Inferior parietal cortex (tissue), 1 donor: Measurements from ENCODE around the gene DCBLD2.
"Not testable (repeated sequence)": the region's sequence is repeated elsewhere in the genome, so short reads cannot be mapped to it uniquely, and the experiment has no call there.

Experiments
- DNase-seq: peaks from one replicate; pipeline ENCODE4 v3.0.0-alpha.2; 2016; ENCODE audit errors: extremely low spot score

DCBLD2 gene

DNA sequence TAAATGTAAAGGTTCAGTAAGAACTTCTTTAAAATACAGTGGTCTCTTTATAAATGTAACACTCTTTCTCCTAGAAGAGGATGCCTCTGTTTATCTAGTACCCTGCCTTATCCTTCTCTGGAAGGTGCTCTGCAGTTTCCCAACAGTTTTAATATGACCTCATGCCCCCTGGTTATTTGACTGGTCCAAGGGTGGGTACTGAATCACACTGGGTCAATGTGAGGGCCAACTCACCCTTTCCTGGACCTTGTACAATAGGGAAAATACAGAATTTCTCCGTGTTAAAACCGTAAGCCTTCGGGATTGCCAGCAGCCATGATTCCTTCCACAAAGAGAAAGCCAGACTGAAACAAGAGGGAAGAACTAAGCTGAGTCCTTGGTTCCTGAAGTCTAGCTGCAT lies 9.2 kb downstream of the DCBLD2 start:
- DNase-seq = no peak

GRCh38 chr3:98890965-98891910 lies 10.3 kb downstream of the DCBLD2 start:
- no peak for DNase-seq

DNA sequence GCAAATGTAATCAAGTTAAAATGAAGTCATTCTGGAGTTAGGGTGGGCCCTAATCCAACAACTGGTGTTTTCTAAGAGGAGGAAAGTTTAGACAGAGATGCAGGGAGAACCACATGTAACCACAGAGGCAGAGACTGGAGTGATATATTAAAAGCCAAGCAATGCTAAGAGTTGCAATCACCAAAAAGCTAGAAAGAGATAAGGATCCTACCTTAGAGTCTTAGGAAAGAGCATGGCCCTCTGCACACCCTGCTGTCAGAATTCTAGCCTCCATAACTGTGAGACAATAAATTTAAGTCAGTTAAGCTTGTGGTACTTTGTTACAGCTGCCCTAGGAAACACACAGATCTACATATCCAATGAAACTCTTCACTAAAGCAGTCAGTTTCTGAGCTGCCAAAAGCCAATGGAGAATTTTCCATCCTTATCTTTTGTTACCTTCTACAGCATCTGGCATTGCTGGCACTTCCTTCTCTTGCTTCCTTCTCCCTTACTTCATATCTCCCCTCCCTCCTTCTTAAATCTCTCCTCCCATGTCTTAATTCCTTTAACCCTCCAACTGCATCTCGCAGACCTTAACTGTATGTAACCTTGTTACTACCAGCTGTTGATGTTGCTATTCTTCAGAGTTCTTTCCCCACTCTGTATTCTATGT lies 11.2 kb downstream of the DCBLD2 start:
- no peak for DNase-seq

GRCh38 chr3:98887684-98888083 lies 13.8 kb downstream of the DCBLD2 start:
- DNase-seq = no peak

- no peak for DNase-seq
Measured at GRCh38 chr3:98886525-98886924, 15.0 kb downstream of the DCBLD2 start.

DNA sequence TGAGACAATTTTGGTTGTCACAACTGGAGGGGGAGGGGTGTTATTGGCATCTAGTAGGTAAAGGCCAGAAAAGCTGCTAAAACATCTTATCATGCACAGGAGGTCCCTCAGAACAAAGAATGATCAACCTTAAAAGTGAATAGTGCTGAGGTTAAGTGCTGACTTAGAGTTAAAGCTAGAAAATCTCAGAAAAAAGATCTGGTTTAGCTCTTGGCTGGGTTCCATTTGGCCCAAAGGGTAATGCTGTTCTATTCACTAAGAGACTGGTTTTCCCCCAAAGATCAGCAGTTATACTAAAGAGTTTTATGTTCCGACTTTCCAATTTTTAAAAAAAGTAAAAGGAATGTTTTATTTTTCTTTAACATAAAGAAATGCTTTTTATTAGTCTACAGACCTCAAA lies 15.6 kb downstream of the DCBLD2 start:
- no peak for DNase-seq

- no peak for DNase-seq
Measured at GRCh38 chr3:98884675-98885371, 16.7 kb downstream of the DCBLD2 start.

GRCh38 chr3:98882614-98883333 lies 18.7 kb downstream of the DCBLD2 start:
- DNase-seq = not testable (repeated sequence)

- DNase-seq = no peak
Measured at GRCh38 chr3:98877132-98877531, 24.4 kb downstream of the DCBLD2 start.

- no peak for DNase-seq
Measured at GRCh38 chr3:98875535-98875934, 26.0 kb downstream of the DCBLD2 start.

DNA sequence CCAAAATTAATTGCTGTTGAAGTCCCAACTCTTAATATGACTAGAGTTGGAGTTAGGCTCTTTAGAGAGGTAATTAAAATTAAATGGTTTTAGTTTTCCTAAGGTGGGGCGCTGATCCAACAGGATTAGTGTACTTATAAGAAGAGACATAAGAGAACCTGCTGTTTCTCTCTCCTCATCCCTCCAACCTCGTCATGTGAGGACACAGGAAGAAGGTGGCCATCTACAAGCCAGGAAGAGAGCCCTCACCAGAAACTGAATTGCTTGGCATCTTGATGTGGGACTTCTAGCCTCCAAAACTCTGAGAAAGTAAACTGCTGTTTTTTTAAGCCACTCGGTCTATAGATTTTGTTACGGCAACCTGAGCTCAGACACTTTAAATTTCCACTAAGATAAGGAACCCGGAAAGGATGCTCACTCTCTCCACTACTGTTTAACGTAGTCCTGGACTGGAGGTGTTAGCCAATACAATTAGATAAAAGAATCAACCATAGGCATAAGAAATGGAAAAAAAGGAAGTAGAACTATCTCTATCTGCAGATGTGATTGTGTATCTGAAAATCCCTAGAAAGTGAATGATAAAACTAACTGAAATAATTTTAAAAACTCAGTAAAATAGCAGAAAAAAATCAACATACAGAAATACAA lies 26.8 kb downstream of the DCBLD2 start:
- DNase-seq = no peak

DNA sequence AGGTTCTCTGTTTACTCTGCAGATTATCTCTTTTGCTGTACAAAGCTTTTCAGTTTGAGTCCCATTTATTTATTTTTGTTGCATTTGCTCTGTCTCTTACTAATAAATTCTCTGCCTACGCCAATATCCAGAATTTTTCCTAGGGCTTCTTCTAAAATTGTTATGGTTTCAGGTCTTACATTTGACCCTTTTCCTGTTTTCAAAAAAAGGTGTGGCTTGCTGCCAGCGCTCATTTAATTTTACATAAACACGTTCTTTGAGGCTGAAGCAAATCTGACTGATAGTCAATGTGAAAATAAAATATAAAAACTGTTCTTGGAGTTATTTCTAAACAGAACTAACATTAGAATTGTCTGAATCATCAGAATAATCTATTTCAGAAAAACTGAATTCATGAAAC lies 32.1 kb downstream of the DCBLD2 start:
- DNase-seq = no peak

GRCh38 chr3:98857971-98858370 lies 43.5 kb downstream of the DCBLD2 start:
- not testable (repeated sequence) for DNase-seq

DNA sequence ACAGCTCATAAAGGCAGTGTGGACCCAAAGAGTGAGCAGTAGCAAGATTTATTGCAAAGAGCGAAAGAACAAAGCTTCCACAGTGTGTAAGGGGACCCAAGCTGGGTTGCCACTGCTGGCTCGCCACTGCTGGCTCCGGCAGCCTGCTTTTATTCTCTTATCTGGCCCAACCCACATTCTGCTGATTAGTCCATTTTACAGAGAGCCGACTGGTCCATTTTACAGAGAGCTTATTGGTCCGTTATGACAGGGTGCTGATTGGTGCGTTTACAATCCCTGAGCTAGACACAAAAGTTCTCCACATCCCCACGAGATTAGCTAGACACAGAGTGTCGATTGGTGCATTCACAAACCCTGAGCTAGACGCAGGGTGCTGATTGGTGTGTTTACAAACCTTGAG lies 44.2 kb downstream of the DCBLD2 start:
- not testable (repeated sequence) for DNase-seq

DNA sequence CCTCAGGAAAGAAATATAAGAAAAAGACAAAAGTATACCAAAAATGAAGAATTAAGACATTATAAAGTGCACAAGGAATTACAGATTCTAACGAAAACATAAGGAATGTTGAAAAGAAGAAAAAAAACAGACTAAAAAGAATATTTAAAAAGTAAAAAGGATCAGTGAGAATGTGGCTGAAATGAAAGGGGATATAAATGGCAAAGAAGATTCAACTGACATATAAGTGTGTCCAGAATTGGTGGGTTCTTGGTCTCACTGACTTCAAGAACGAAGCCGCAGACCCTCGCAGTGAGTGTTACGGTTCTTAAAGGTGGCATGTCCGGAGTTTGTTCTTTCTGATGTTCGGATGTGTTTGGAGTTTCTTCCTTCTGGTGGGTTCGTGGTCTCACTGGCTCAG lies 44.8 kb downstream of the DCBLD2 start:
- no peak for DNase-seq

GRCh38 chr3:98855806-98856400 lies 45.6 kb downstream of the DCBLD2 start:
- DNase-seq = peak; percentile 49

DNA sequence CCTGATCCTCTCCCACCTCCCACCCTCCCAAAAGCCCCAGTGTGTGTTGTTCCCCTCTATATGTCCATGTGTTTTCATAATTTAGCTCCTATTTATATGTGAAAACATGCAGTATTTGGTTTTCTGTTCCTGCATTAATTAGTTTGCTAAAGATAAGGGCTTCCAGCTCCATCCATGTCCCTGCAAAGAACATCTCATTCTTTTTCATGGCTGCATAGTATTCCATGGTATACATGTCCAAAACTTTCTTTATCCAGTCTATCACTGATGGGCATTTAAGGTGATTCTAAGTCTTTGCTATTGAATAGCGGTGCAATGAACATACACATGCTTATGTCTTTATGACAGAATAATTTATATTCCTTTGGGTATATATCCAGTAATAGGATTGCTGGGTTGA lies 53.4 kb downstream of the DCBLD2 start:
- DNase-seq = no peak

DNA sequence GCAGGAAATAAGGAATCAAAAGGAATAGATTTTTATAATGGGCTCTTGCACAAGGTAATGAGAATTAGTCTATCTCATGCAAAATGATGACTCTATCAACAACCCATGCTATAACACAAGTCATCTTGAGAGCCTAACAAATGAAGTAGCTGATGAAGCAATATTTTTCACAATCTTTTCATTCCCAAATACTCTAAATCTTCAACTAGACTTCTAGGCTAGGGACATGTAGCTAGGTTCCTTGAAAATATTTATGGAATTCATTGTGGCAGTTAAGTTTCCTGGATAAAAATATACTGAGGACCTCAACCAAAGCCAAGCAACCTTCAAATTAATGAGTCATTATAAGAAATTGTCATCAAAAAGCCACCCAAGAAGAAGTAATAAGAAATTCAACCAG lies 55.4 kb downstream of the DCBLD2 start:
- DNase-seq = no peak

GRCh38 chr3:98843266-98843959 lies 58.1 kb downstream of the DCBLD2 start:
- no peak for DNase-seq

- no peak for DNase-seq
Measured at GRCh38 chr3:98839846-98840245, 61.6 kb downstream of the DCBLD2 start.
